ENCODE results near the gene MDP1. TPM values are rescaled to one million over a fixed set of nuclear protein-coding genes. Genes with fewer than 3 reads are reported as not detected.
A peak's percentile ranks its signal among the peaks of the same experiment; 100 is the strongest.
"Not testable (repeated sequence)": the region's sequence is repeated elsewhere in the genome, so short reads cannot be mapped to it uniquely, and the experiment has no call there.

Gene MDP1
- total and polyA plus RNA-seq, 8 donors: 9.3 to 26.9 (median 16.1) TPM; not detected in 1

DNA sequence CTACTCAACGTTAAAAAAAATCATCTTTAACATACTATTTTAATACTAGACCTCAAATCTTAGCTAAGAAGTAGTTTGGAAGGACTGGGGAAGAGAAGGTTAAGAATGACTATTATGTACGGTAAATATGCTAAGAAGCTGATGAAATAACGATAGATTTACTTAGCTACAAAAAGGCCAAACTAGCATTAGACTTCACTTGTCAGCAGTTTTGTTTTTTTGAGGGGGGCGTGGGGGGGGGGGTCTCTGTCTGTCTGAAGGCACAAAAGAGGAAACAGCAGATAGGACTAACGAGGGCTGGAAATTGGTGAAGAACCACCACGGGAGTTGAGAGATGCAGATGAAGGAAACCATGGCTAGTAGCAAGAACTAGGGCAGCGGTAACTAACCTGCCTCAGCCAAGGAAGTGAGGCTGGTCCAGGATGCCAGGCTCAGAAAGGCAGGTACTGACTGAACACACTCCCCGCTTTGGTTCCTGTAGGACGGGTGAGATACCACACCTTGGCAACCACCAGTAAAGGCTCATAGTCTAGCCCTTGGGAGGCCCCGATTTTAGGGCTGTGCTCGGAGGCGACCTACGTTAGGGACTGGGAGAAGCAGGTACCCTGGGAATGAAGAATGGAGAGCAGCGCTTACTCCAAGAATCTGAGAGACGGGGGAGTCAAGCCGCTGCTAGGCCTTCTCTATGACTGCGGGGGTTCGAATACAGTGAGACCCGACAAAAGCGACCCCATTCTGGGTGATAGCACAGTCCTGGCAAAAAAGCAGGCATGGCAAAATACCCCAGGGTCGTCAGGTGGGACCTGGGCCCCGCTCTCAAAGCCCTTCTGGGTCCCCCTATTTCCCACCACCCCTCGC lies 15.6 kb upstream of the MDP1 start:
- H3K4me1 ChIP-seq: peaks cover 26 to 67% (median 51%) of the 10 kb centered on the region in 4 donors
- no peaks in the 10 kb centered on the region for H3K9me3 ChIP-seq
- peak overlapping the region; percentile 76 to 95 (median 76) for H3K4me3 ChIP-seq
- no peaks in the 10 kb centered on the region for H3K27me3 ChIP-seq
- 7 to 10% (median 8%) methylated on average over 23 of the region's 23 CpGs for WGBS, 5 donors
- DNase-seq: peak in 1 of 2 donors; percentile 39
- H3K27ac ChIP-seq: peak overlapping the region; percentile 81 to 96 (median 88)
- intact Hi-C loops (cut with DNase I; ENCODE audit: low total_unique reads): no loop called here
- TF ChIP-seq POLR2AphosphoS5 (IDR thresholded peaks at IDR 0.05): no peak
- no peak for TF ChIP-seq POLR2A (IDR thresholded peaks at IDR 0.05)
- TF ChIP-seq, protein P1, sequence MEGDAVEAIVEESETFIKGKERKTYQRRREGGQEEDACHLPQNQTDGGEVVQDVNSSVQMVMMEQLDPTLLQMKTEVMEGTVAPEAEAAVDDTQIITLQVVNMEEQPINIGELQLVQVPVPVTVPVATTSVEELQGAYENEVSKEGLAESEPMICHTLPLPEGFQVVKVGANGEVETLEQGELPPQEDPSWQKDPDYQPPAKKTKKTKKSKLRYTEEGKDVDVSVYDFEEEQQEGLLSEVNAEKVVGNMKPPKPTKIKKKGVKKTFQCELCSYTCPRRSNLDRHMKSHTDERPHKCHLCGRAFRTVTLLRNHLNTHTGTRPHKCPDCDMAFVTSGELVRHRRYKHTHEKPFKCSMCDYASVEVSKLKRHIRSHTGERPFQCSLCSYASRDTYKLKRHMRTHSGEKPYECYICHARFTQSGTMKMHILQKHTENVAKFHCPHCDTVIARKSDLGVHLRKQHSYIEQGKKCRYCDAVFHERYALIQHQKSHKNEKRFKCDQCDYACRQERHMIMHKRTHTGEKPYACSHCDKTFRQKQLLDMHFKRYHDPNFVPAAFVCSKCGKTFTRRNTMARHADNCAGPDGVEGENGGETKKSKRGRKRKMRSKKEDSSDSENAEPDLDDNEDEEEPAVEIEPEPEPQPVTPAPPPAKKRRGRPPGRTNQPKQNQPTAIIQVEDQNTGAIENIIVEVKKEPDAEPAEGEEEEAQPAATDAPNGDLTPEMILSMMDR (IDR thresholded peaks at IDR 0.05): no peak
- no peak for TF ChIP-seq EP300 (IDR thresholded peaks at IDR 0.05)
- peaks cover 13 to 38% (median 28%) of the 10 kb centered on the region in 4 donors for H3K36me3 ChIP-seq

DNA sequence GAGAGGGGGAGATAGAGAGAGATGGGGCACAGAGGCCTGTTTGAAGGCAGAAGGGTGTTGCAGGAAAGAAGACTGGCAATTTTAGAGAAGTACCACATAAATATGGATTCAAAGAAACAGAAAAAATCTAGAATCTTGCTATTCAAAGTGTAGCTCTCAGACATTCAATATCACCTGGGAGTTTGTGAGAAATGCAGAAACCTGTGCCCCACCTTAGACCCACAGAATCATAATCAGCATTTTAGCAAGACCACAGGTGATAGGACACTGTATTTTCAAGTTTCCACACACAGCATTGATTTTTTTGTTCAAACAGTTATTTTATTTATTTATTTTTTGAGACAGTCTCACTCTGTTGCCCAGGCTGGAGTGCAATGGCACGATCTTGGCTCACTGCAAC lies 13.0 kb upstream of the MDP1 start:
- DNase-seq: no peak
- no peak for TF ChIP-seq EP300 (IDR thresholded peaks at IDR 0.05)
- no peak for TF ChIP-seq POLR2AphosphoS5 (IDR thresholded peaks at IDR 0.05)
- TF ChIP-seq POLR2A (IDR thresholded peaks at IDR 0.05): no peak
- TF ChIP-seq, protein P1 (IDR thresholded peaks at IDR 0.05): no peak
- H3K4me3 ChIP-seq: no peak overlapping the region
- H3K27me3 ChIP-seq: no peaks in the 10 kb centered on the region
- peaks cover 20 to 42% (median 32%) of the 10 kb centered on the region in 4 donors for H3K4me1 ChIP-seq
- intact Hi-C loops (cut with DNase I; ENCODE audit: low total_unique reads): no loop called here
- no peaks in the 10 kb centered on the region for H3K9me3 ChIP-seq
- no peak overlapping the region for H3K27ac ChIP-seq
- peaks cover 4 to 23% (median 15%) of the 10 kb centered on the region in 4 donors for H3K36me3 ChIP-seq
- WGBS, 5 donors: 0 to 90% (median 33%) methylated on average over 1 of the region's 1 CpG

DNA sequence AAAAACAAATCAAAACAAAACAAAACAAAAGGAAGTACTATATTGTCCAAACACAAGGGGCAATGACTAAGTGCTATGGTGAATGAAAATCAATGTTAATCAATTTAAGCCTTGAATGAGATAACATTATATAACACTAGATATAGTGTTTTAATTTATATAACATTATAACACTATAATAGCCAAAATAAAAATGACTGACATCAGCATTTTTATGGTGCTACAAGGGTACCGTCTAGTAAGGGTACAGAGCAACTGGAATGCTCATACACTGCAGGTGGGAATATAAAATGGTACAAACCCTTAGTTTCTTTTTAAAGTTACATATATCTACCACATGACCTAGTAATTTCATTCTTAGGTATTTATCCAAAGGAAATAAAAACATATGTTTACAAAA lies 10.6 kb upstream of the MDP1 start:
- Histone ChIP-seq H3K36me3 (peaks cover 4 to 23% (median 15%) of the 10 kb centered on the region in 4 donors), H3K27me3 (no peaks in the 10 kb centered on the region), H3K4me1 (peaks cover 9 to 30% (median 19%) of the 10 kb centered on the region in 4 donors), H3K9me3 (no peaks in the 10 kb centered on the region), H3K27ac (no peak overlapping the region), H3K4me3 (no peak overlapping the region)
- intact Hi-C loops (cut with DNase I; ENCODE audit: low total_unique reads): no loop called here
- no peak for TF ChIP-seq POLR2A (IDR thresholded peaks at IDR 0.05)
- TF ChIP-seq, protein P1 (IDR thresholded peaks at IDR 0.05): no peak
- no peak for TF ChIP-seq EP300 (IDR thresholded peaks at IDR 0.05)
- TF ChIP-seq POLR2AphosphoS5 (IDR thresholded peaks at IDR 0.05): no peak
- WGBS, 5 donors: 74 to 90% (median 84%) methylated on average over 1 of the region's 1 CpG
- DNase-seq: no peak

DNA sequence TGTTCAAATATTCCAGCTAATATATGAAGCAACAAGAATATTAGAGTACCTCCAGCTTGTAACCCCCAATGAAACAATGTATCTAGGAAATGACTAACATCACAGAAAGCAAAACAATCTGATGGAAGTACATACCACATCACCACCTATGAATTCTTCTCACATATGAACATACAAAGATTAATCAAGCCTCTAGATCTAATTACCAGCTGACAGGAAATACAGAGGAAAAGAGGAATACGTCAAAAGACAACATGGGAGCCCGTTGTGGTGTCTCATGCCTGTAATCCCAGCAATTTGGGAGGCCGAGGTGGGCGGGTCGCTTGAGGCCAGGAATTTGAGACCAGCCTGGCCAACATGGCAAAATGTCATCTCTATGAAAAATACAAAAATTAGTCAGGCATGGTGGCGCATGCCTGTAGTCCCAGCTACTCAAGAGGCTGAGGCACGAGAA lies 8.8 kb upstream of the MDP1 start:
- H3K36me3 ChIP-seq: peaks cover 4 to 23% (median 14%) of the 10 kb centered on the region in 4 donors
- no peaks in the 10 kb centered on the region for H3K27me3 ChIP-seq
- H3K9me3 ChIP-seq: no peaks in the 10 kb centered on the region
- peaks cover 0 to 16% (median 5%) of the 10 kb centered on the region in 4 donors for H3K4me1 ChIP-seq
- intact Hi-C loops (cut with DNase I; ENCODE audit: low total_unique reads): no loop called here
- H3K4me3 ChIP-seq: no peak overlapping the region
- no peak overlapping the region for H3K27ac ChIP-seq
- WGBS, 5 donors: 88 to 94% (median 92%) methylated on average over 7 of the region's 7 CpGs
- TF ChIP-seq POLR2AphosphoS5 (IDR thresholded peaks at IDR 0.05): no peak
- no peak for DNase-seq

DNA sequence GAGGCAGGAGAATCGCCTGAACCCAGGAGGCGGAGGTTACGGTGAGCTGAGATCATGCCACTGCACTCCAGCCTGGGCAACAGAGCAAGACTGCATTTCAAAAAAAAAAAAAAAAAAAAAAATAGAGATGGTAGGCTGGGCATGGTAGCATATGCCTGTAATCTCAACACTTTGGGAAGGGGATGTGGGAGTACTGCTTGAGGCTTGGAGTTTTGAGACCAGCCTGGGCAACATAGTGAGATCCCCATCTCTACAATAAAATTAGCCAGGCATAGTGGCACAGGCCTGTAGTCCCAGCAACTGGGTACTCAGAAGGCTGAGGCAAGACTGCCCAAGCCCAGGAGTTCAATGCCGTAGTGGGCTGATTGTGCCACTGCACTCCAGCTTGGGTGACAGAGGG lies 7.1 kb upstream of the MDP1 start:
- intact Hi-C loops (cut with DNase I; ENCODE audit: low total_unique reads); H3K4me3 ChIP-seq; H3K27ac ChIP-seq; H3K4me1 ChIP-seq; H3K9me3 ChIP-seq; DNase-seq; H3K27me3 ChIP-seq: not testable (repeated sequence)
- 93 to 100% (median 97%) methylated on average over 4 of the region's 4 CpGs for WGBS, 5 donors
- H3K36me3 ChIP-seq: peaks cover 4 to 21% (median 7%) of the 10 kb centered on the region in 4 donors
